ENCODE data around the gene PRPF31. TPM values are rescaled to one million over a fixed set of nuclear protein-coding genes. Genes with fewer than 3 reads are reported as not detected.

The PRPF31 gene
- total RNA-seq, 1 donor, result 32.6 TPM

GRCh38 chr19:54127688-54128440 is 12.3 kb downstream of the PRPF31 start:
- DNase-seq (ENCODE audit: low read depth), result no peak
- no peak overlapping the region for H3K4me3 ChIP-seq (ENCODE audit: low read depth, low read length)
- no peak for TF ChIP-seq CTCF (IDR thresholded peaks at IDR 0.05; ENCODE audit: insufficient read depth, low read length)

- TF ChIP-seq CTCF (IDR thresholded peaks at IDR 0.05; ENCODE audit: insufficient read depth, low read length), result no peak
- no peak for DNase-seq (ENCODE audit: low read depth)
- no peak overlapping the region for H3K4me3 ChIP-seq (ENCODE audit: low read depth, low read length)
Measured at GRCh38 chr19:54128441-54128725, 12.8 kb downstream of the PRPF31 start.

- no peak overlapping the region for H3K4me3 ChIP-seq (ENCODE audit: low read depth, low read length)
- no peak for DNase-seq (ENCODE audit: low read depth)
- TF ChIP-seq CTCF (IDR thresholded peaks at IDR 0.05; ENCODE audit: insufficient read depth, low read length), result no peak
Measured at GRCh38 chr19:54128796-54129616, 13.5 kb downstream of the PRPF31 start.

GRCh38 chr19:54129617-54129996 is 14.1 kb downstream of the PRPF31 start:
- no peak overlapping the region for H3K4me3 ChIP-seq (ENCODE audit: low read depth, low read length)
- no peak for TF ChIP-seq CTCF (IDR thresholded peaks at IDR 0.05; ENCODE audit: insufficient read depth, low read length)
- no peak for DNase-seq (ENCODE audit: low read depth)

- no peak for DNase-seq (ENCODE audit: low read depth)
- no peak overlapping the region for H3K4me3 ChIP-seq (ENCODE audit: low read depth, low read length)
- TF ChIP-seq CTCF (IDR thresholded peaks at IDR 0.05; ENCODE audit: insufficient read depth, low read length), result no peak
Measured at GRCh38 chr19:54133312-54133956, 17.9 kb downstream of the PRPF31 start.

- no peak for TF ChIP-seq CTCF (IDR thresholded peaks at IDR 0.05; ENCODE audit: insufficient read depth, low read length)
- H3K4me3 ChIP-seq (ENCODE audit: low read depth, low read length), result no peak overlapping the region
- DNase-seq (ENCODE audit: low read depth), result no peak
Measured at GRCh38 chr19:54133957-54134590, 18.5 kb downstream of the PRPF31 start.

All from fibroblast of the aortic adventitia (primary cell).